ENCODE measurements around the gene CPSF4L. TPM values are rescaled to one million over a fixed set of nuclear protein-coding genes. Genes with fewer than 3 reads are reported as not detected.

CPSF4L gene
- total and polyA plus RNA-seq, 2 of the 13 experiments (the other 11 are each of a cell fraction or from before 2014, with no cell fraction given) = 0.73 to 1.6 TPM

DNA sequence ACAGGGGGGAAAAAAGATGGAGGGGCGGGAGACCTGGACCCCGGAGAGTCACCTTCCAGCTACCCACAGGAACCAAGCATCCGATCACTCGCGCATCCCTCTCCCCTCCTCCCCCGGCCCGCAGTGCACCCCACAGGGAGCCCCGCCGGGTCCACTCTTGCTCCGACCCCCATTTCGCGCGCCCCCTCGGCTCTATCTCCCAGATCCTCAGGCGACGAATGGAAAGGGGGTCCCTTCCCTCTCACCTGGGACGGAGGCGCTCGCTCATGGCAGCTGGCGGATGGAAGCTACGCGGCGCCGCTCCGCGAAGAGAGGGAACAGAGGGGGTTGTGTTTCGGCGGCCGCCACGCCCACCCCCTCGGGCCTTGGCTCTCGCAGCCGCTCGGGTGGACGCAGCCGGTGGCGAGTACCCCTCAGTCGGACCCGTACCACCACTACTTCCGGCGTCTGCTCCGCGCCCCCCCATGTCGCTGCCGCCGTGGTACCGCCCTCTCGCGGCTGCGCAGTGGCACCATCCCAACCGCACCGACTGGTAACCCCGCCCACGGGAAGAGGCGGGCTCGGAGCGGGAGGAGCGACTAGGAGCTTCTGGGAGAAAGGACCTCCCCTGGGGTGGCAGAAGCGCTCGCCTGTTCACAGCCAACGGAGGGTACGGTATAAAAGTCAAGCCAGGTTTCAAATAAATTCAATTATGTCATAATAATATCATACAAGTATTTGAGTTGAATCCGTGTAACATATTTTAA lies 29.7 kb downstream of the CPSF4L start (continued):
- TF ChIP-seq, protein P1, sequence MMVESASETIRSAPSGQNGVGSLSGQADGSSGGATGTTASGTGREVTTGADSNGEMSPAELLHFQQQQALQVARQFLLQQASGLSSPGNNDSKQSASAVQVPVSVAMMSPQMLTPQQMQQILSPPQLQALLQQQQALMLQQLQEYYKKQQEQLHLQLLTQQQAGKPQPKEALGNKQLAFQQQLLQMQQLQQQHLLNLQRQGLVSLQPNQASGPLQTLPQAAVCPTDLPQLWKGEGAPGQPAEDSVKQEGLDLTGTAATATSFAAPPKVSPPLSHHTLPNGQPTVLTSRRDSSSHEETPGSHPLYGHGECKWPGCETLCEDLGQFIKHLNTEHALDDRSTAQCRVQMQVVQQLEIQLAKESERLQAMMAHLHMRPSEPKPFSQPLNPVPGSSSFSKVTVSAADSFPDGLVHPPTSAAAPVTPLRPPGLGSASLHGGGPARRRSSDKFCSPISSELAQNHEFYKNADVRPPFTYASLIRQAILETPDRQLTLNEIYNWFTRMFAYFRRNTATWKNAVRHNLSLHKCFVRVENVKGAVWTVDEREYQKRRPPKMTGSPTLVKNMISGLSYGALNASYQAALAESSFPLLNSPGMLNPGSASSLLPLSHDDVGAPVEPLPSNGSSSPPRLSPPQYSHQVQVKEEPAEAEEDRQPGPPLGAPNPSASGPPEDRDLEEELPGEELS (CRISPR knock-in tag; IDR thresholded peaks at IDR 0.05) = peak; percentile 70
- TF ChIP-seq, protein P2, sequence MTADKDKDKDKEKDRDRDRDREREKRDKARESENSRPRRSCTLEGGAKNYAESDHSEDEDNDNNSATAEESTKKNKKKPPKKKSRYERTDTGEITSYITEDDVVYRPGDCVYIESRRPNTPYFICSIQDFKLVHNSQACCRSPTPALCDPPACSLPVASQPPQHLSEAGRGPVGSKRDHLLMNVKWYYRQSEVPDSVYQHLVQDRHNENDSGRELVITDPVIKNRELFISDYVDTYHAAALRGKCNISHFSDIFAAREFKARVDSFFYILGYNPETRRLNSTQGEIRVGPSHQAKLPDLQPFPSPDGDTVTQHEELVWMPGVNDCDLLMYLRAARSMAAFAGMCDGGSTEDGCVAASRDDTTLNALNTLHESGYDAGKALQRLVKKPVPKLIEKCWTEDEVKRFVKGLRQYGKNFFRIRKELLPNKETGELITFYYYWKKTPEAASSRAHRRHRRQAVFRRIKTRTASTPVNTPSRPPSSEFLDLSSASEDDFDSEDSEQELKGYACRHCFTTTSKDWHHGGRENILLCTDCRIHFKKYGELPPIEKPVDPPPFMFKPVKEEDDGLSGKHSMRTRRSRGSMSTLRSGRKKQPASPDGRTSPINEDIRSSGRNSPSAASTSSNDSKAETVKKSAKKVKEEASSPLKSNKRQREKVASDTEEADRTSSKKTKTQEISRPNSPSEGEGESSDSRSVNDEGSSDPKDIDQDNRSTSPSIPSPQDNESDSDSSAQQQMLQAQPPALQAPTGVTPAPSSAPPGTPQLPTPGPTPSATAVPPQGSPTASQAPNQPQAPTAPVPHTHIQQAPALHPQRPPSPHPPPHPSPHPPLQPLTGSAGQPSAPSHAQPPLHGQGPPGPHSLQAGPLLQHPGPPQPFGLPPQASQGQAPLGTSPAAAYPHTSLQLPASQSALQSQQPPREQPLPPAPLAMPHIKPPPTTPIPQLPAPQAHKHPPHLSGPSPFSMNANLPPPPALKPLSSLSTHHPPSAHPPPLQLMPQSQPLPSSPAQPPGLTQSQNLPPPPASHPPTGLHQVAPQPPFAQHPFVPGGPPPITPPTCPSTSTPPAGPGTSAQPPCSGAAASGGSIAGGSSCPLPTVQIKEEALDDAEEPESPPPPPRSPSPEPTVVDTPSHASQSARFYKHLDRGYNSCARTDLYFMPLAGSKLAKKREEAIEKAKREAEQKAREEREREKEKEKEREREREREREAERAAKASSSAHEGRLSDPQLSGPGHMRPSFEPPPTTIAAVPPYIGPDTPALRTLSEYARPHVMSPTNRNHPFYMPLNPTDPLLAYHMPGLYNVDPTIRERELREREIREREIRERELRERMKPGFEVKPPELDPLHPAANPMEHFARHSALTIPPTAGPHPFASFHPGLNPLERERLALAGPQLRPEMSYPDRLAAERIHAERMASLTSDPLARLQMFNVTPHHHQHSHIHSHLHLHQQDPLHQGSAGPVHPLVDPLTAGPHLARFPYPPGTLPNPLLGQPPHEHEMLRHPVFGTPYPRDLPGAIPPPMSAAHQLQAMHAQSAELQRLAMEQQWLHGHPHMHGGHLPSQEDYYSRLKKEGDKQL (CRISPR knock-in tag; IDR thresholded peaks at IDR 0.05; ENCODE audit: low read depth) = no peak
- TF ChIP-seq, protein P3, sequence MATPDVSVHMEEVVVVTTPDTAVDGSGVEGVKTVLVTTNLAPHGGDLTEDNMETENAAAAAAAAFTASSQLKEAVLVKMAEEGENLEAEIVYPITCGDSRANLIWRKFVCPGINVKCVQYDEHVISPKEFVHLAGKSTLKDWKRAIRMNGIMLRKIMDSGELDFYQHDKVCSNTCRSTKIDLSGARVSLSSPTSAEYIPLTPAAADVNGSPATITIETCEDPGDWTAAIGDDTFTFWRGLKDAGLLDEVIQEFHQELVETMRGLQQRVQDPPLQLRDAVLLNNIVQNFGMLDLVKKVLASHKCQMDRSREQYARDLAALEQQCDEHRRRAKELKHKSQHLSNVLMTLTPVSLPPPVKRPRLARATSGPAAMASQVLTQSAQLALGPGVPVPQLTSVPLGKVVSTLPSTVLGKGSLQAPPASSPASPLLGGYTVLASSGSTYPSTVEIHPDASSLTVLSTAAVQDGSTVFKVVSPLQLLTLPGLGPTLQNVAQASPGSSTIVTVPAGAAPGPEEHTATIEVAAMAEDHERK (CRISPR knock-in tag; IDR thresholded peaks at IDR 0.05; ENCODE audit: low read depth) = peak; percentile 65
- TF ChIP-seq ZNF792 (CRISPR knock-in tag; IDR thresholded peaks at IDR 0.05) (peak; percentile 76; the same call in 1 of the 2 replicates), ZNF781 (CRISPR knock-in tag; IDR thresholded peaks at IDR 0.05; ENCODE audit: borderline replicate concordance, not compliant biosample characterization) (peak; percentile 70), SIN3B (IDR thresholded peaks at IDR 0.05; ENCODE audit: low read length) (peak; percentile 25; the same call in 1 of the 2 replicates), NRL (CRISPR knock-in tag; IDR thresholded peaks at IDR 0.05; ENCODE audit: borderline replicate concordance) (peak; percentile 88; the same call in 1 of the 2 replicates), EZH2 (conservative IDR thresholded peaks at IDR 0.05; ENCODE audit: low read depth, low read length) (no peak), ZSCAN22 (CRISPR knock-in tag; IDR thresholded peaks at IDR 0.05) (peak; percentile 25; the same call in 1 of the 2 replicates), MIER3 (CRISPR knock-in tag; IDR thresholded peaks at IDR 0.05; ENCODE audit: borderline replicate concordance) (peak; percentile 46; the same call in 1 of the 2 replicates), ZNF331 (CRISPR knock-in tag; IDR thresholded peaks at IDR 0.05) (peak; percentile 90), ZNF33B (CRISPR knock-in tag; IDR thresholded peaks at IDR 0.05) (0 out of 2 replicates have a peak, but pooled peaks have one; percentile 78), ZNF788 (CRISPR knock-in tag; IDR thresholded peaks at IDR 0.05; ENCODE audit: borderline replicate concordance) (peak; percentile 88)

Data from HepG2 (cell line).